ENCODE results near the gene POU2AF2.
A peak's percentile ranks its signal among the peaks of the same experiment; 100 is the strongest.
"Not testable (repeated sequence)": the region's sequence is repeated elsewhere in the genome, so short reads cannot be mapped to it uniquely, and the experiment has no call there.

POU2AF2 gene

DNA sequence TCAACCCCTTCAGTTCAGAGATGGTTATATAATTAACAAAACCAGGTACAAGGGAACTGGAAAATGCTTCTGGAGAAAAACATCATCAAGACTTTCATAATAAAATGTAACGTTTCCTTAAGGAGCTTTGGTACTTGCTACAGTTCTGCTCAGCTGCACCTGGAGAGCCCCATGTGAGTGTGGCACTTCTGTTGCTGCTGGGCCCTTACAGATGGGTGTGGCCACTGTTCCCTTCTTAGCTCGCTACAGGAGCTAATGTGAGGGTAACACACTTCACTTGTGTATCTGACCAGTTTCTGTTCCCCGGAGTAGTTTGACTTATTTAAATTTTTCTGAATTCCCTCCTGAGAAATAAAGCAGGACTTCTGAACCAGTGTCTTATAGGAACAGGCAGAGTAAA lies 56.8 kb downstream of the POU2AF2 start:
- DNase-seq (ENCODE audit: low spot score), result no peak

- DNase-seq (ENCODE audit: low spot score), result no peak
Measured at GRCh38 chr11:111303461-111303860, 57.9 kb downstream of the POU2AF2 start.

DNA sequence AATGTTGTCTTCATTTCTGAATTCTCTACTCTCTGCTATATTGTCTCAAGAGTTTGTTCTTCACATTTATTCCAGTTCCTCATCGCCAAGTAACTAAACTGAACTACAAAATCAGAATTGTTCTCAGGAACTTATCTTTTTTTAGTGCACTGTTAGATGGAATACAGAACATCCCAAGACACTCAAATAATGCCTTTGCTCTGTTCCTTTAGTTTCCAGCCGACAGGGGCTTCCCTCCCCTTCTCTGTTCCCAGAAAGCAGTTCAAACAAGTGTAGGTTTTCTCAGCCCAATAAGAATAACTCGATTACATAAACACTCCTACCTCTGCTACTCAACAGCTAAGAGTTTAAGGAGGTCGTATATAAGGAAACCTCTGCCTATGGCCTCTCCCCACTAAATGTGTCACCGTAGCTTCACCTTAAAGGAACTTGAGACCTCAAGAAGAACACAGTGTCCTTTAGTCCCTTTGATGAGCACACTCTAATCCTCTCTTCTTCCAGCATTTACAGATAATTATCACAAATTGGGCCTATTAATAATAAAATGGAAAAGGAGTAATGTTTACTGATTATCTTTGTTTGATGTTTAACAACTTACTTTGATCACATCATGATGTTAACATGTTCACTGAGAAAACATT lies 59.8 kb downstream of the POU2AF2 start:
- no peak for DNase-seq (ENCODE audit: low spot score)

- DNase-seq (ENCODE audit: low spot score), result no peak
Measured at GRCh38 chr11:111305876-111306275, 60.4 kb downstream of the POU2AF2 start.

DNA sequence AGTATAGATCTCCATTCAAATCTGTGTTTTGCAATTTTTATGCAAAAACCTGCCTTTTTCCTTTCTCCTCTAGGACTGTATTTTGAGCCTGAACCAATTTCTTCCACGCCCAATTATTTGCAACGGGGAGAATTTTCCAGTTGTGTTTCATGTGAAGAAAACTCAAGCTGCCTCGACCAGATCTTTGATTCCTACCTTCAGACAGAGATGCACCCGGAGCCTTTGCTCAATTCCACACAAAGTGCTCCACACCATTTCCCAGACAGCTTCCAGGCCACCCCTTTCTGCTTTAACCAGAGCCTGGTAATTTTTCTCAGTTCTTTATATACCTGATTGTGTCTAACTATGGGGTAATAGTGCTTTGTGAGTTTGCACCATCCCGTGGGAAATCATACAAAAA lies 60.8 kb downstream of the POU2AF2 start:
- no peak for DNase-seq (ENCODE audit: low spot score)

- no peak for DNase-seq (ENCODE audit: low spot score)
Measured at GRCh38 chr11:111307472-111308108, 62.1 kb downstream of the POU2AF2 start.

DNA sequence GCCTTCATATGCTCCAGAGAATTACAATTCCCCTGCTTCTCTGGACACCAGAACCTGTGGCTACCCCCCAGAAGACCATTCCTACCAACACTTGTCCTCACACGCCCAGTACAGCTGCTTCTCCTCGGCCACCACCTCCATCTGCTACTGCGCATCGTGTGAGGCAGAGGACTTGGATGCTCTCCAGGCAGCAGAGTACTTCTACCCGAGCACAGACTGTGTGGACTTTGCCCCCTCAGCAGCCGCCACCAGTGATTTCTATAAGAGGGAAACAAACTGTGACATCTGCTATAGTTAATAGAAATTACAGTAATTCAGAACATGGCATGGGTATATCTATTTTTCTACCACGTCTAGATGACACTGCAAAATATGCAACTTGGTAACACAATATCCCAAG lies 62.6 kb downstream of the POU2AF2 start:
- DNase-seq (ENCODE audit: low spot score), result no peak

DNA sequence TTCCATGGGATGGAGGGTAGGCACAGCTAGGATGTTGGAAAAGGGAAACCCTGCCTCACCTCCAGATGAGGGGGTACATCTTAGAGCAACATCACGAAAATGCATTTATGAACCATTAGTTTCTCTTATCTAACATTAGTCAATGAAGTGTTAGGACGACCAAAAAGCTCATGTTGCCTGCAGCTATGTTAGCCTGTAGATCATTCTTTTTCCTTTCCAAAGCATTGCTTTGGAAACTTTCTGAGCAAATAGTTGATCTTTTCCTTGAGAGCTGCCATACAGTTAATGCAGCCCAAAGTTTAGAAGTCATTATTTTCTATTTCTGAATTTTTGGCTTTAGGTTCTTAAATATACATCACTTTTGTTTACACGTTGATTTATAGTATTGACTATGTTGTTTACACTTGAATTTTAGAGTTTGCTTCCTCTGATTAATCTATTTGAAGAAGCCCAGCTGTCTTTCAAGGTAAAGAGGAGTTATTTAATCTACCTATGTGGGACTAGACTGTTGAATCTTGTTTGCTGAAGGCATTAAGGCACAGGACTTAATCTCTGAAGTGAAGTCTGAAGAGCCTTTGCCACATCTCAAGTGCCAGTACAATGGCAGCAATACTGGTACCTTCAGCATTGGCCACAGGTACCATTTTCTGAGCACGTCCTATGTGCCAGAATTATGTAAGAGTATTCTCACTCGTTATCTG lies 63.8 kb downstream of the POU2AF2 start:
- no peak for DNase-seq (ENCODE audit: low spot score)

DNA sequence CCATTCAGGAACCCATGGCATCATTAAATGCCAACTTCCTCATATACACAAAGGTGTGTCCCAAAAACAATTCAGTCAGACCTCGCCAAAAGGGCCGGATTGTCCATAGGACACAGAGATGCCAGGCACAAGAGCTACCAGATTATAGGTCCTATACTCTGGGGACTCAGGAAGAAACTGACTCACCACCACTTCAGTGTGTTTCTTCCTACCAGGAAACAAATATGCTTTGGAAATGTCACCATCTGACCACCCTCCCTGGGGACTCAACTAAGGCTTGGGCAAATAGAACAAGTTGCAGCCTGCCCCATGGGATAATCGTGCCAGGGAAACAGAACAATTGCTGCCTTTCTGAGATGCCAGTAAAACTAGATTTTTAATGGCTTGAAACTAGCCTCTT lies 64.6 kb downstream of the POU2AF2 start:
- no peak for DNase-seq (ENCODE audit: low spot score)

- no peak for DNase-seq (ENCODE audit: low spot score)
Measured at GRCh38 chr11:111310723-111311122, 65.2 kb downstream of the POU2AF2 start.

DNA sequence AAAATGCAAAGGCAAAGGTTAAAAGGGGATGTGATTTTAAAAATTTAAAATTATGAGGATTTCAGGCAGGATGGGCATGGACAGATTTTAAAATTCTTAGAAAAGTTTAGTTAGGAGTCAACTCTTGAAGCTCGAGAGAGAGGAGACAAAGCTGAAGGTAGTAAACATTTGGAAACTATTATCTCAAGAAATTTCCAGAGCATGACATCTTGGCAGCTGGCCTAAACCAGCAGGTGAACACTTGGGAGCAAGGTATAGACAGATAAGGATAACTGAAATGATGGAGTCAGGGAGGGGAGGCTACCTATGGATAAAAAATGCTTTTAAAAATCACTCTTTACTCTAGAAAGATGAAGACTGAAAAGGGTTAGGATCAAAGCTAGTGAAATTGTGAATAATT lies 66.6 kb downstream of the POU2AF2 start:
- DNase-seq (ENCODE audit: low spot score), result no peak

GRCh38 chr11:111319296-111319695 lies 73.8 kb downstream of the POU2AF2 start:
- DNase-seq (ENCODE audit: low spot score), result no peak

DNA sequence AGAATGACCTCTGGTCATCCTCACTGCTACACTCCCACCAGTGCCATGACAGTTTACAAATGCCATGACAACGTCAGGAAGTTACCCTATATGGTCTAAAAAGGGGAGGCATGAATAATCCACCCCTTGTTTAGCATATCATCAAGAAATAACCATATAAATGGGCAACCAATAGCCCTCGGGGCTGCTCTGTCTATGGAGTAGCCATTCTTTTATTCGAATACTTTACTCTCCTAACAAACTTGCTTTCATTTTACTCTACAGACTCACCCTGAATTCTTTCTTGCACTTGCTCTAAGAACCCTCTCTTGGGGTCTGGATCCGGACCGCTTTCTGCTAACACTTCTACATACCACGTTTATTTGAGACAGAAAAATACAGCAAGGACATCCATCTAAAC lies 74.7 kb downstream of the POU2AF2 start:
- DNase-seq (ENCODE audit: low spot score), result not testable (repeated sequence)

DNA sequence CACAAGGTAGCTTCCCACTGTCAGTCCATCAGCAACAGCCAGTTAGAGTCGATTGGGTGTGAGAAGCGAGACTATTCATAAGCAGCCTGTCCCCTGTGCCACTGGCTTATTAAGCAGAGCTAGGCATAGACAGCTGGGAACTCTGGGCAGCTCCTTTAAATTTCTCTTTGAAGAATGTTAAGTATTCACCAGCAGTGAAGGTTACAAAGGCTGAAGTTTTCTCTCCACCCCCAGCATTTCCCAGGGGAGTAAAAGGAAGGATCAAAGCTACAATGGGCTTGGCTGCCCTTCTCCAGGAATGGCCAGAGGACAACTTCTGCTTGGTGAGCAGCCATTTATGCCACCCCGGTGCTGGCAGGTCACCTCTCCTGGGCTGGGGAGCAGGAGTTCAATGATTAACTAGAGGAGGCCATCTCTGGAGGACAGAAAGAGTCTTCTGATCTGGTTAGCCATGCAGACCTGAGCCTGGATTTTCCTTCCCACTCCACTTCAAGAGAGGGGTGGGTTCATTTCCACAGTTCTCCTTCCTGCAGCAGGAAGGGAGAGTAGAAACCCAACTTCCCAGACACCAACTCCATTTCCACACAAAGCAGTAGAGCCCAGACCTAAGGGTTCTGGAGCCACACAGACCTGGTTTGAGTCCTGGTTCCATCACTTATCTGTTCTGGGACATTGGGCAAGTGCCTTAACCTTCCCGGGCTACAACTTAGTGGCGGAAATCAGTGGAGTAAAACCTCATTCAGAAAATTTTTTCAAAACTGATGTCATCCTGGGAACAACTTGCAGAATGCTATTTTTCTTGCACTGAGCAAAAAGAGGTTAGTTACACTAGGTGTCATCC lies 75.4 kb downstream of the POU2AF2 start:
- no peak for DNase-seq (ENCODE audit: low spot score)

- DNase-seq (ENCODE audit: low spot score), result no peak
Measured at GRCh38 chr11:111322534-111322933, 77.0 kb downstream of the POU2AF2 start.

- peak; percentile 44 for DNase-seq (ENCODE audit: low spot score)
Measured at GRCh38 chr11:111324277-111324720, 78.8 kb downstream of the POU2AF2 start.

- no peak for DNase-seq (ENCODE audit: low spot score)
Measured at GRCh38 chr11:111325259-111325658, 79.7 kb downstream of the POU2AF2 start.

GRCh38 chr11:111326824-111327223 lies 81.3 kb downstream of the POU2AF2 start:
- DNase-seq (ENCODE audit: low spot score), result no peak

GRCh38 chr11:111327908-111328624 lies 82.5 kb downstream of the POU2AF2 start:
- no peak for DNase-seq (ENCODE audit: low spot score)

- no peak for DNase-seq (ENCODE audit: low spot score)
Measured at GRCh38 chr11:111329306-111330204, 84.0 kb downstream of the POU2AF2 start.
